ENCODE results near the gene ATP6V0E1. TPM values are rescaled to one million over a fixed set of nuclear protein-coding genes. Genes with fewer than 3 reads are reported as not detected.

Gene ATP6V0E1
- total RNA-seq, 4 donors from 2014 or later = 94.0 to 163 (median 124) TPM

DNA sequence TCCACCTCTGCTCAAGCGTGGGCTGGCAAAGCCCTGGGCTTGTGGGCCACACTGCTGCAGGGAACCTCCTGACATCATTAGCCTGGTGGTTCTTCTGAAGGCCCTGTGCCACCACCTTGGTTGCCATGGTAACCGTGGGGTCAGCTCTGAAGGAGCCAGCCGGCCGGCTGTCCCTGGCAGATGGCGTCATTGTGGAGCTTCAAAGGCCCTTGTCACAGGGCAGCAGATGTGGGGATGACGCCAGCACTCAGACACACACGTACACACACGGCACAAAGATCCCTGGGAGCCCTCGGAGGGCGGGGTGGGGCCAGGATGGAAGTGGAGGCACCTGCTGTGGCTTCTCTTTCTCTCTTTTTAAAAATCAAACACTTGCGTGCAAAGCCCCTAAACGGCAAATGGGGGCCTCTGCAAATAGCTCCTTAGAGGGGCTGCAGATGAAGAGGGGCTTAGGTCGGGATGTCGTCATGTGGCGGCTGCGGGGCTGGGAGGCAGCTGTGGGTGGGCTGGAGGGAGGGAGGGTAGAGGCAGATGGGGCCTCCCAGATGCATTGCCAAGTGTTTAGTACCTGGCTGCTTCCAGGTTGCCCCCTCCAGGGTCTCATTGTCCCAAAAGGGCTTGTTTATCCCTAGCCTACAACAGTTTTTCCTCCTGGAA, 43.8 kb upstream of the ATP6V0E1 start:
- 64 to 82% methylated on average over 7 of the region's 16 CpGs for WGBS, 2 donors (ENCODE audit: low coverage in 1 of 2)
- TF ChIP-seq, protein P1, sequence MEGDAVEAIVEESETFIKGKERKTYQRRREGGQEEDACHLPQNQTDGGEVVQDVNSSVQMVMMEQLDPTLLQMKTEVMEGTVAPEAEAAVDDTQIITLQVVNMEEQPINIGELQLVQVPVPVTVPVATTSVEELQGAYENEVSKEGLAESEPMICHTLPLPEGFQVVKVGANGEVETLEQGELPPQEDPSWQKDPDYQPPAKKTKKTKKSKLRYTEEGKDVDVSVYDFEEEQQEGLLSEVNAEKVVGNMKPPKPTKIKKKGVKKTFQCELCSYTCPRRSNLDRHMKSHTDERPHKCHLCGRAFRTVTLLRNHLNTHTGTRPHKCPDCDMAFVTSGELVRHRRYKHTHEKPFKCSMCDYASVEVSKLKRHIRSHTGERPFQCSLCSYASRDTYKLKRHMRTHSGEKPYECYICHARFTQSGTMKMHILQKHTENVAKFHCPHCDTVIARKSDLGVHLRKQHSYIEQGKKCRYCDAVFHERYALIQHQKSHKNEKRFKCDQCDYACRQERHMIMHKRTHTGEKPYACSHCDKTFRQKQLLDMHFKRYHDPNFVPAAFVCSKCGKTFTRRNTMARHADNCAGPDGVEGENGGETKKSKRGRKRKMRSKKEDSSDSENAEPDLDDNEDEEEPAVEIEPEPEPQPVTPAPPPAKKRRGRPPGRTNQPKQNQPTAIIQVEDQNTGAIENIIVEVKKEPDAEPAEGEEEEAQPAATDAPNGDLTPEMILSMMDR (IDR thresholded peaks at IDR 0.05) = no peak
- TF ChIP-seq EP300 (IDR thresholded peaks at IDR 0.05) (no peak), POLR2AphosphoS5 (IDR thresholded peaks at IDR 0.05) (no peak), POLR2A (IDR thresholded peaks at IDR 0.05) (no peak)
- H3K27ac ChIP-seq = peak overlapping the region in 1 of 4 donors; percentile 47
- no peak overlapping the region for H3K4me3 ChIP-seq
- H3K36me3 ChIP-seq = peaks cover 0 to 98% of the 10 kb centered on the region in 2 donors
- H3K9me3 ChIP-seq = no peaks in the 10 kb centered on the region
- peaks cover 0 to 30% (median 0%) of the 10 kb centered on the region in 3 donors for H3K4me1 ChIP-seq
- ATAC-seq = no peak
- H3K27me3 ChIP-seq = no peaks in the 10 kb centered on the region

DNA sequence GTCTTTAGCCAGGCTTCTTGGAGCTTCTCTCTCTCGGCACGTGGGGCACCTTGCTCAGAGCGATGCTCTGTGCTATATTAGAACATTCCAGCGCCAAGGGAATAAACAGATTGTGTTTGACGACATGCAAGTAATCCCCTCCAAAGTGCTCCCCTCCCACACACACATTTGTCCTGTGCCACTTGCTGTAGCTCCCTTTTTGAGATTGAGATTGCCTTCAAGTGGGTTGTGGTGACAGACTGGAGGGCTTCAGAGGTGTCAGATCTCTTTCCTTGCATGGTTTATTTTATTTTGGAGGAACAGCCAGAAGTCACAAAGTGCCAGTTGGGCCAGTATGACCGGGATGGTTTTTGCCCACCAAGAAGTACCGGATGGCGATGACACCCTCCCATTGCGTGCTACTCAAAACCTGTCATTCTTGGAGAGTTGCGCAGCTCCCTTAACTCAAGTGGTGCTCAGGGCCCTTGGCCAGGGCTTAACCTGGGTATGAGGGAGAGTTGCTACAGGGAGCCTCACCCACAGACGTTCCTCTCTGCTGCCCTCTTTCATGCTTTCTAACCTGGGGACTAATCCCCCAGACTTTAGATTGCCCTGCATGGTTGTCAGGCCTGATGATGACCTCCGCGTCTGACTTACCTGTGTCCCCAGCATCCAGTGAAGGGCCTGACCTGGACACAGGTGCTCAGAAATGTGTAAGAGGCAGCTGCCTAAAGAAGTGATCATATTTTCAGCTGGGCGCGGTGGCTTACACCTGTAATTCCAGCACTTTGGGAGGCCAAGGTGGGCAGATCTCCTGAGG, 43.1 kb upstream of the ATP6V0E1 start:
- H3K27ac ChIP-seq = peak overlapping the region in 1 of 4 donors; percentile 47
- H3K4me3 ChIP-seq = no peak overlapping the region
- no peak for TF ChIP-seq POLR2A (IDR thresholded peaks at IDR 0.05)
- no peak for TF ChIP-seq EP300 (IDR thresholded peaks at IDR 0.05)
- TF ChIP-seq, protein P1 (IDR thresholded peaks at IDR 0.05) = no peak
- no peak for TF ChIP-seq POLR2AphosphoS5 (IDR thresholded peaks at IDR 0.05)
- H3K36me3 ChIP-seq = peaks cover 0 to 98% of the 10 kb centered on the region in 2 donors
- no peak for ATAC-seq
- no peaks in the 10 kb centered on the region for H3K9me3 ChIP-seq
- H3K27me3 ChIP-seq = no peaks in the 10 kb centered on the region
- WGBS, 2 donors (ENCODE audit: low coverage in 1 of 2) = 85 to 100% methylated on average over 1 to 9 of the region's 15 CpGs
- H3K4me1 ChIP-seq = peaks cover 0 to 30% (median 0%) of the 10 kb centered on the region in 3 donors

DNA sequence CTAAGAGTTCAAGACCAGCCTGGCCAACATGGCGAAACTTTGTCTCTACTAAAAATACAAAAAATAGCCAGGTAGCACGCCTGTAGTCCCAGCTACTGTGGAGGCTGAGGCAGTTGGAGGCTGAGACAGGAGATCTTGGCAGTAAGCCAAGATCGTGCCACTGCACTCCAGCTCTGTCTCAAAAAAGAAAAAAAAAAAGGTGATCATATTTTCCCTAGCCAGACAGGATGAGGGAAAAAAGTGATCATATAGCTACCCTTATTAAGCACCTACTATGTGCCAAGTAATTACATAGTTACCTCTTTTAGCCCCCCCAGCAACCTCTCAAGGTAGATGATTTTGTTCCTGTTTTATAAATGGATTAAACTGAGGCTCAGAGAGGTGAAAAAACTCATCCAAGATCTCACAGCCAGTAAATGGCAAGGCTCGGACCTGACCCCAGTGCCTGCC, 42.5 kb upstream of the ATP6V0E1 start:
- 22 to 28% methylated on average over 3 of the region's 4 CpGs for WGBS, 2 donors (ENCODE audit: low coverage in 1 of 2)
- Histone ChIP-seq H3K27ac (peak overlapping the region in 1 of 4 donors; percentile 26), H3K4me3 (no peak overlapping the region), H3K4me1 (peaks cover 0 to 30% (median 0%) of the 10 kb centered on the region in 3 donors), H3K36me3 (peaks cover 0 to 98% of the 10 kb centered on the region in 2 donors), H3K27me3 (no peaks in the 10 kb centered on the region), H3K9me3 (no peaks in the 10 kb centered on the region)
- no peak for TF ChIP-seq POLR2AphosphoS5 (IDR thresholded peaks at IDR 0.05)
- no peak for TF ChIP-seq EP300 (IDR thresholded peaks at IDR 0.05)
- peak; percentile 20 for ATAC-seq

DNA sequence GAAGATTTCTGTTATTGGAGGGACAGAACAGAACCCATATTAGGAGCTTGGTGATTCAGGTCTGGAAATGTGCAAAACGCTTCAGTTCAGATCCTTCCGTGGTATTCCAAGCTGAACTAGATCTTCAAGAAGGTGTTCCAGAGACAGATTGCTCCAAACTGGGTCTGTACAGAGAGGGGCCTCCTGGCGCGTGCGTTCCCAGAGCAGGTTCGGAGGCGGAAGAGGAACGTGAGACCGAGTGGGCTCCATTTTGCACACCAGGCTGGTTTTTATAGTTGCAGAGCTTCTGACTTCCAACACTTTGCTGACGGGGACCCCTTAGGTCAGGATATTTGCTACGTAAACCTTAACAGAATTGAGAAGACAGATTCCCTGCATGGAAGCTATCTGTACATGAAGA, 41.0 kb upstream of the ATP6V0E1 start:
- H3K36me3 ChIP-seq = peaks cover 0 to 98% of the 10 kb centered on the region in 2 donors
- no peak for ATAC-seq
- peaks cover 0 to 30% (median 0%) of the 10 kb centered on the region in 3 donors for H3K4me1 ChIP-seq
- H3K4me3 ChIP-seq = no peak overlapping the region
- H3K27me3 ChIP-seq = no peaks in the 10 kb centered on the region
- whole genome bisulfite sequencing, 2 donors (ENCODE audit: low coverage in 1 of 2) = 90 to 97% methylated on average over 8 of the region's 11 CpGs
- TF ChIP-seq POLR2A (IDR thresholded peaks at IDR 0.05) (no peak), POLR2AphosphoS5 (IDR thresholded peaks at IDR 0.05) (no peak), EP300 (IDR thresholded peaks at IDR 0.05) (no peak)
- TF ChIP-seq, protein P1 (IDR thresholded peaks at IDR 0.05) = no peak
- H3K9me3 ChIP-seq = no peaks in the 10 kb centered on the region
- peak overlapping the region in 3 of 4 donors; percentile 28 to 66 (median 55) for H3K27ac ChIP-seq

DNA sequence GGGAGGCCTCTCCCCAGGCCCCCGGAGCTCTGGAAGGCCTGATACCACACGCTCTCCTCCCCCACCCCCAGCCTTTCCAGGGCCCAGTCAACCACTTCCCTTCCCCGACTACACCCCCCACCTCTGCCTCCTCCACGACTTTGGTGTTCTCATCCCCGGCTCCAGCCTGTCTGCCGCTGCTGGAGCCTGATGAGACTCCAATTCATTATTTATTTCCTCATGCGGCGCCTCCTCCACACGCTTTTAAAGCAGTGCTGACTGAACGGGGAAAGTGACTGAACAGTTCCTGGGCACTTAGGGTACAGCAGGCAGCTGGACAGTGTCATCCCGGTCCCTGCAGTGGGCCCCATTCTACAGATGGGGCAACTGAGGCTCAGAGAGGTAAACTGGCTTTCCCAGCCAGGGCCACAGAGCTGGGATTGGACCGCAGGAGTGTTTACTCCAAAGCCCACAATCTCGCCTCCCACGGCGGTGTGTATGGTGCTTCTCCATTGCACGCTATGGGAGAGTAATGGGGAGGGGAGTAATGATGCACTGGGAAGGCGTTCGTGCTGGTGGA, 40.2 kb upstream of the ATP6V0E1 start:
- Histone ChIP-seq H3K4me3 (no peak overlapping the region), H3K4me1 (peaks cover 0 to 36% (median 0%) of the 10 kb centered on the region in 3 donors), H3K9me3 (no peaks in the 10 kb centered on the region), H3K27ac (peak overlapping the region in 3 of 4 donors; percentile 46 to 66 (median 55)), H3K27me3 (no peaks in the 10 kb centered on the region), H3K36me3 (peaks cover 0 to 96% of the 10 kb centered on the region in 2 donors)
- peak; percentile 61 for ATAC-seq
- WGBS, 2 donors (ENCODE audit: low coverage in 1 of 2) = 50 to 71% methylated on average over 8 to 13 of the region's 18 CpGs
- TF ChIP-seq, protein P1 (IDR thresholded peaks at IDR 0.05) = no peak
- TF ChIP-seq POLR2AphosphoS5 (IDR thresholded peaks at IDR 0.05) = peak; percentile 36
- TF ChIP-seq POLR2A (IDR thresholded peaks at IDR 0.05) = no peak
- no peak for TF ChIP-seq EP300 (IDR thresholded peaks at IDR 0.05)

Measured in gastroesophageal sphincter (tissue), 4 donors.